IMR-90 (cell line): ENCODE results near the gene EIF4A2. TPM values are rescaled to one million over a fixed set of nuclear protein-coding genes. Genes with fewer than 3 reads are reported as not detected.

Source experiments
- ATAC-seq: fragments of 200-7000 bp; cut with Tn5 transposase; 2 replicates; pipeline ENCODE4 v1.9.1; 2020; ENCODE audit warnings: low read depth, mild to moderate bottlenecking, moderate library complexity
- BruUV-seq: library from RNA; stranded (reverse); fragments of 400-500 nt; replicated peaks from 2 replicates; lab custom pipeline; 2021; lab: Mats Ljungman, UMichigan
- CTCF ChIA-PET: fragments of 300-600 bp; formaldehyde crosslinking; extraction: SDS; loops from one replicate; lab custom pipeline; 2021; ENCODE audit warnings: antibody characterized with exemption; lab: Yijun Ruan, JAX
- POLR2A ChIA-PET: fragments of 300-600 bp; sonication (Branson Sonifier 250); formaldehyde crosslinking; loops from one replicate; lab custom pipeline; 2022; ENCODE audit warnings: antibody characterized with exemption; ENCODE audit not compliant: unreplicated experiment; lab: Charles Lee
- DNase-seq: peaks from one replicate; pipeline ENCODE4 v3.0.0; 2013
- H2AFZ ChIP-seq: replicated peaks from 2 replicates; pipeline ENCODE3; 2013; ENCODE audit warnings: low read length, mild to moderate bottlenecking; ENCODE audit not compliant: poor library complexity
- H2AK5ac ChIP-seq: 2 replicates; pipeline ENCODE4 v1.6.1; 2013; ENCODE audit warnings: low read depth, low read length, inconsistent platforms
- H2AK9ac ChIP-seq: replicated peaks from 2 replicates; pipeline ENCODE3; 2013; ENCODE audit warnings: mild to moderate bottlenecking, low read depth, low read length, moderate library complexity; ENCODE audit not compliant: poor library complexity
- H2BK120ac ChIP-seq: 2 replicates; pipeline ENCODE4 v1.6.1; 2013; ENCODE audit warnings: low read depth, low read length, inconsistent platforms
- H2BK15ac ChIP-seq: 3 replicates; pipeline ENCODE4 v1.6.1; 2013; ENCODE audit warnings: low read depth, low read length, inconsistent platforms
- H2BK20ac ChIP-seq: 2 replicates; pipeline ENCODE4 v1.6.1; 2013; ENCODE audit warnings: low read depth, mild to moderate bottlenecking, inconsistent platforms, low read length, moderate library complexity
- H2BK5ac ChIP-seq: 2 replicates; pipeline ENCODE4 v1.6.1; 2013; ENCODE audit warnings: mild to moderate bottlenecking, low read depth, low read length, inconsistent platforms; ENCODE audit not compliant: poor library complexity, severe bottlenecking
- H3K14ac ChIP-seq: replicated peaks from 2 replicates; pipeline ENCODE4 v1.6.1; 2013; ENCODE audit warnings: low read depth, low read length, inconsistent platforms
- H3K18ac ChIP-seq: 2 replicates; pipeline ENCODE4 v1.6.1; 2013; ENCODE audit warnings: low read depth, low read length, control low read depth
- H3K23ac ChIP-seq: 2 replicates; pipeline ENCODE4 v1.6.1; 2013; ENCODE audit warnings: low read depth, low read length, inconsistent platforms
- H3K27ac ChIP-seq: 2 replicates; pipeline ENCODE4 v1.5.1; 2013; ENCODE audit warnings: mild to moderate bottlenecking, control low read depth, low read length; ENCODE audit not compliant: insufficient read depth
- H3K27me3 ChIP-seq: 2 replicates; pipeline ENCODE4 v1.6.1; 2013; ENCODE audit warnings: low read length; ENCODE audit not compliant: control insufficient read depth, insufficient read depth
- H3K36me3 ChIP-seq: 2 replicates; pipeline ENCODE4 v1.6.1; 2013; ENCODE audit warnings: low read length, mixed read lengths; ENCODE audit not compliant: control insufficient read depth, insufficient read depth
- H3K4ac ChIP-seq: 2 replicates; pipeline ENCODE4 v1.6.1; 2013; ENCODE audit warnings: low read depth, low read length, inconsistent platforms
- H3K4me1 ChIP-seq: 2 replicates; pipeline ENCODE4 v1.6.1; 2013; ENCODE audit warnings: low read length, mixed read lengths; ENCODE audit not compliant: control insufficient read depth, insufficient read depth
- H3K4me2 ChIP-seq: 2 replicates; pipeline ENCODE4 v1.6.1; 2013; ENCODE audit warnings: low read depth, mild to moderate bottlenecking, control low read depth, low read length, moderate library complexity
- H3K4me3 ChIP-seq: 2 replicates; pipeline ENCODE4 v1.5.1; 2013; ENCODE audit warnings: low read depth, mild to moderate bottlenecking, control low read depth, low read length, moderate library complexity; ENCODE audit not compliant: insufficient read depth
- H3K56ac ChIP-seq: 2 replicates; pipeline ENCODE4 v1.6.1; 2013; ENCODE audit warnings: low read length, inconsistent platforms; ENCODE audit not compliant: insufficient read depth; ENCODE audit errors: extremely low read depth
- H3K79me1 ChIP-seq, 2 experiments: 2 replicates each; pipeline ENCODE4 v1.6.1; 2013; ENCODE audit warnings: low read length in 2 of 2, inconsistent platforms in 1 of 2, low read depth in 1 of 2
- H3K9ac ChIP-seq: 2 replicates; pipeline ENCODE4 v1.6.1; 2013; ENCODE audit warnings: low read depth, low read length, control low read depth
- H3K9me1 ChIP-seq: 2 replicates; pipeline ENCODE4 v1.6.1; 2013; ENCODE audit warnings: low read length, inconsistent platforms; ENCODE audit not compliant: insufficient read depth
- H3K9me3 ChIP-seq: 2 replicates; pipeline ENCODE4 v1.6.1; 2013; ENCODE audit warnings: low read length; ENCODE audit not compliant: control insufficient read depth, insufficient read depth
- H4K20me1 ChIP-seq: 2 replicates; pipeline ENCODE4 v1.6.1; 2013; ENCODE audit warnings: low read length, inconsistent platforms; ENCODE audit not compliant: insufficient read depth
- H4K5ac ChIP-seq: 2 replicates; pipeline ENCODE4 v1.6.1; 2013; ENCODE audit warnings: mild to moderate bottlenecking, low read depth, low read length, control low read depth
- H4K8ac ChIP-seq, 2 experiments: 2 replicates each; pipeline ENCODE4 v1.6.1; 2013; ENCODE audit warnings: low read depth in 2 of 2, low read length in 2 of 2, control low read depth in 1 of 2, inconsistent platforms in 1 of 2
- H4K91ac ChIP-seq: 2 replicates; pipeline ENCODE4 v1.6.1; 2013; ENCODE audit warnings: low read depth, low read length, inconsistent platforms; ENCODE audit not compliant: insufficient read depth
- BHLHE40 ChIP-seq: fragments of 150-350 bp; IDR thresholded peaks from 2 replicates; pipeline ENCODE4 v1.6.1; 2016; ENCODE audit warnings: mild to moderate bottlenecking, low read depth, low read length
- CEBPB ChIP-seq: IDR thresholded peaks from 2 replicates; pipeline ENCODE4 v1.6.1; 2012; ENCODE audit warnings: low read depth, low read length, improper control_type of control experiment
- CHD1 ChIP-seq: IDR thresholded peaks from 2 replicates; pipeline ENCODE4 v1.6.1; 2012; ENCODE audit warnings: low read depth, low read length, improper control_type of control experiment
- CTCF ChIP-seq: conservative IDR thresholded peaks from 2 replicates; pipeline ENCODE4 v1.5.1; 2012; ENCODE audit warnings: mild to moderate bottlenecking, low read depth, low read length, improper control_type of control experiment
- FOS ChIP-seq: fragments of 150-350 bp; IDR thresholded peaks from 2 replicates; pipeline ENCODE4 v1.6.1; 2016; ENCODE audit warnings: low read depth, low read length
- MAZ ChIP-seq: IDR thresholded peaks from 2 replicates; pipeline ENCODE4 v1.6.1; 2012; ENCODE audit warnings: low read depth, mild to moderate bottlenecking, low read length, improper control_type of control experiment, moderate library complexity, borderline replicate concordance
- MXI1 ChIP-seq: IDR thresholded peaks from 2 replicates; pipeline ENCODE4 v1.6.1; 2012; ENCODE audit warnings: low read depth, mild to moderate bottlenecking, low read length, moderate library complexity, borderline replicate concordance
- NFE2L2 ChIP-seq: fragments of 150-350 bp; IDR thresholded peaks from 2 replicates; pipeline ENCODE4 v1.6.1; 2016; ENCODE audit warnings: low read depth, mild to moderate bottlenecking, low read length
- POLR2A ChIP-seq: IDR thresholded peaks from 2 replicates; pipeline ENCODE4 v1.6.1; 2012; ENCODE audit warnings: mild to moderate bottlenecking, low read depth, low read length
- RAD21 ChIP-seq: IDR thresholded peaks from 2 replicates; pipeline ENCODE4 v1.6.1; 2012; ENCODE audit warnings: low read length, improper control_type of control experiment
- RCOR1 ChIP-seq: IDR thresholded peaks from 2 replicates; pipeline ENCODE4 v1.6.1; 2012; ENCODE audit warnings: mild to moderate bottlenecking, low read length, improper control_type of control experiment; ENCODE audit not compliant: insufficient replicate concordance
- RFX5 ChIP-seq: IDR thresholded peaks from 2 replicates; pipeline ENCODE4 v1.8.0; 2012; ENCODE audit warnings: low read depth, mild to moderate bottlenecking, low read length, moderate library complexity
- SMC3 ChIP-seq: fragments of 150-350 bp; IDR thresholded peaks from 2 replicates; pipeline ENCODE4 v1.6.1; 2016; ENCODE audit warnings: low read depth, mild to moderate bottlenecking, antibody characterized with exemption, low read length, moderate library complexity
- WGBS, 2 experiments: methylation state at CpG; one replicate each; pipeline versions ENCODE4 v1.1.5 to v1.1.7; 2013; ENCODE audit warnings: missing lambda C conversion rate in 2 of 2; ENCODE audit not compliant: insufficient read length in 1 of 2; ENCODE audit errors: extremely low coverage in 2 of 2; 5-methylcytosine and 5-hydroxymethylcytosine counted together
- dilution Hi-C: fragments of 300-500 bp; cut with HindIII; formaldehyde crosslinking; loops from one replicate; pipeline ENCODE4 v1.14.3; 2018; ENCODE audit warnings: low sequenced_read_pairs; ENCODE audit not compliant: unreplicated experiment
- in situ Hi-C: fragments of 300-500 bp; cut with MboI; formaldehyde crosslinking; loops from 3 replicates; pipeline ENCODE4 v1.14.3; 2019; ENCODE audit warnings: low sequenced_read_pairs, inconsistent platforms, mixed read lengths
- intact Hi-C: fragments of 100-400 bp; cut with micrococcal nuclease; formaldehyde crosslinking; loops from 2 replicates; pipeline ENCODE4 v1.10.0; 2022
- polyA plus RNA-seq, 3 experiments: library from polyadenylated mRNA; depleted of rRNA; stranded (reverse); fragments of >200 nt; gene quantifications; 2 replicates each; pipeline ENCODE4 v1.2.3, GENCODE V29; 2012; ENCODE audit warnings: low replicate concordance in 1 of 3
- total RNA-seq: library from RNA; depleted of rRNA; stranded (reverse); fragments of >200 nt; gene quantifications from 2 replicates; pipeline ENCODE4 v1.2.3, GENCODE V29; 2012
- TF ChIP-seq, protein P1 (sequence below): fragments of 150-350 bp; IDR thresholded peaks from 2 replicates; pipeline ENCODE4 v1.6.1; 2016; ENCODE audit warnings: low read depth, mild to moderate bottlenecking, low read length, moderate library complexity, borderline replicate concordance

Gene EIF4A2
- total and polyA plus RNA-seq, 2 of the 4 experiments (the other 2 are of a cell fraction) = 310 to 320 TPM

GRCh38 chr3:186757214-186757613, 26.2 kb upstream of the EIF4A2 start:
- Histone ChIP-seq H3K9ac (no peak overlapping the region), H3K9me1 (no peaks in the 10 kb centered on the region), H2BK20ac (no peak overlapping the region), H4K91ac (no peak overlapping the region), H3K18ac (no peak overlapping the region), H2AK5ac (no peak overlapping the region), H2AK9ac (no peak overlapping the region), H3K27ac (no peak overlapping the region), H3K9me3 (no peaks in the 10 kb centered on the region), H3K4me1 (no peaks in the 10 kb centered on the region), H4K20me1 (no peaks in the 10 kb centered on the region), H4K5ac (no peak overlapping the region), H3K4ac (no peak overlapping the region), H3K56ac (no peak overlapping the region), H4K8ac (no peak overlapping the region), H2BK15ac (no peak overlapping the region), H3K4me3 (no peak overlapping the region), H3K23ac (no peak overlapping the region), H2AFZ (no peak overlapping the region), H3K27me3 (no peaks in the 10 kb centered on the region), H3K14ac (no peak overlapping the region), H3K4me2 (no peak overlapping the region), H2BK120ac (no peak overlapping the region), H2BK5ac (no peak overlapping the region), H3K79me1 (no peaks in the 10 kb centered on the region), H3K36me3 (no peaks in the 10 kb centered on the region)
- no TSS peak for BruUV-seq
- 100% methylated on average over 3 of the region's 8 CpGs; no CpG with 5 or more reads in 1 of the 2 experiments for WGBS, 2 experiments
- DNase-seq (no peak), ATAC-seq (no peak)
- POLR2A ChIA-PET = no interaction called here
- CTCF ChIA-PET = no interaction called here
- intact Hi-C loops = no loop called here
- in situ Hi-C loops = no loop called here
- dilution Hi-C loops = no loop called here
- TF ChIP-seq SMC3 (no peak), FOS (no peak), CEBPB (no peak), RAD21 (no peak), POLR2A (no peak), RCOR1 (no peak), MAZ (no peak), NFE2L2 (no peak), MXI1 (no peak), CHD1 (no peak), BHLHE40 (no peak), CTCF (no peak), RFX5 (no peak)
- TF ChIP-seq, protein P1, sequence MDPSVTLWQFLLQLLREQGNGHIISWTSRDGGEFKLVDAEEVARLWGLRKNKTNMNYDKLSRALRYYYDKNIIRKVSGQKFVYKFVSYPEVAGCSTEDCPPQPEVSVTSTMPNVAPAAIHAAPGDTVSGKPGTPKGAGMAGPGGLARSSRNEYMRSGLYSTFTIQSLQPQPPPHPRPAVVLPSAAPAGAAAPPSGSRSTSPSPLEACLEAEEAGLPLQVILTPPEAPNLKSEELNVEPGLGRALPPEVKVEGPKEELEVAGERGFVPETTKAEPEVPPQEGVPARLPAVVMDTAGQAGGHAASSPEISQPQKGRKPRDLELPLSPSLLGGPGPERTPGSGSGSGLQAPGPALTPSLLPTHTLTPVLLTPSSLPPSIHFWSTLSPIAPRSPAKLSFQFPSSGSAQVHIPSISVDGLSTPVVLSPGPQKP = no peak
